GM19395 (cell line): ENCODE results near the gene CLCN7.

ENCODE experiments used
- ATAC-seq: cut with Tn5 transposase; IDR thresholded peaks from one replicate; pipeline ENCODE4 v1.9.1; 2021; ENCODE audit warnings: mild to moderate bottlenecking, moderate library complexity; ENCODE audit not compliant: unreplicated experiment

Gene CLCN7

GRCh38 chr16:1503110-1503955 lies 28.5 kb upstream of the CLCN7 start:
- ATAC-seq: no peak

- no peak for ATAC-seq
Observed at GRCh38 chr16:1502092-1503004, 27.5 kb upstream of the CLCN7 start.

- ATAC-seq: no peak
Observed at GRCh38 chr16:1501630-1502029, 26.8 kb upstream of the CLCN7 start.

- ATAC-seq: no peak
Observed at GRCh38 chr16:1500465-1501150, 25.8 kb upstream of the CLCN7 start.

- no peak for ATAC-seq
Observed at GRCh38 chr16:1499756-1500464, 25.1 kb upstream of the CLCN7 start.

GRCh38 chr16:1498899-1499676 lies 24.3 kb upstream of the CLCN7 start:
- no peak for ATAC-seq

GRCh38 chr16:1497014-1497598 lies 22.3 kb upstream of the CLCN7 start:
- no peak for ATAC-seq

GRCh38 chr16:1496464-1496863 lies 21.6 kb upstream of the CLCN7 start:
- no peak for ATAC-seq

GRCh38 chr16:1495889-1496262 lies 21.0 kb upstream of the CLCN7 start:
- ATAC-seq: no peak

GRCh38 chr16:1495211-1495888 lies 20.5 kb upstream of the CLCN7 start:
- ATAC-seq: no peak

- ATAC-seq: no peak
Observed at GRCh38 chr16:1494711-1495110, 19.9 kb upstream of the CLCN7 start.

- no peak for ATAC-seq
Observed at GRCh38 chr16:1494129-1494640, 19.4 kb upstream of the CLCN7 start.

- ATAC-seq: peak; percentile 9
Observed at GRCh38 chr16:1493746-1494094, 18.9 kb upstream of the CLCN7 start.

- ATAC-seq: peak; percentile 63
Observed at GRCh38 chr16:1492923-1493745, 18.3 kb upstream of the CLCN7 start, which contains the start of gene TELO2. Gene TELO2 (plus strand): TSS chr16:1493360. CDS start chr16:1494282, 922 bp downstream.

GRCh38 chr16:1492082-1492922 lies 17.5 kb upstream of the CLCN7 start:
- no peak for ATAC-seq

GRCh38 chr16:1491327-1491726 lies 16.5 kb upstream of the CLCN7 start:
- ATAC-seq: no peak

GRCh38 chr16:1489077-1489476 lies 14.2 kb upstream of the CLCN7 start:
- ATAC-seq: no peak
